Activated naive CD8-positive, alpha-beta T cell treated with anti-CD3 and anti-CD28 coated beads, Interleukin-2, amount 50 U/mL, for 16 hours (primary cell): ENCODE measurements around the gene TNFSF18.

Experiments used
- DNase-seq: peaks from one replicate; pipeline ENCODE4 v3.0.0-alpha.2; 2020; ENCODE audit warnings: low read depth, low spot score

TNFSF18 gene

GRCh38 chr1:173039626-173040025 is 11.1 kb downstream of the TNFSF18 start:
- DNase-seq, result no peak

GRCh38 chr1:173038875-173039554 is 11.7 kb downstream of the TNFSF18 start:
- no peak for DNase-seq

GRCh38 chr1:173024543-173024942 is 26.2 kb downstream of the TNFSF18 start:
- no peak for DNase-seq

- DNase-seq, result no peak
Observed at GRCh38 chr1:173023343-173023742, 27.4 kb downstream of the TNFSF18 start.

- DNase-seq, result no peak
Observed at GRCh38 chr1:173020138-173020750, 30.5 kb downstream of the TNFSF18 start.

GRCh38 chr1:173017792-173018191 is 32.9 kb downstream of the TNFSF18 start:
- no peak for DNase-seq

- no peak for DNase-seq
Observed at GRCh38 chr1:173016419-173016818, 34.3 kb downstream of the TNFSF18 start.

GRCh38 chr1:173015629-173016028 is 35.1 kb downstream of the TNFSF18 start:
- no peak for DNase-seq

GRCh38 chr1:173014160-173014559 is 36.6 kb downstream of the TNFSF18 start:
- DNase-seq, result no peak

GRCh38 chr1:173012126-173012525 is 38.6 kb downstream of the TNFSF18 start:
- no peak for DNase-seq

GRCh38 chr1:173009597-173009996 is 41.1 kb downstream of the TNFSF18 start:
- no peak for DNase-seq

GRCh38 chr1:173005196-173005864 is 45.4 kb downstream of the TNFSF18 start:
- DNase-seq, result no peak

GRCh38 chr1:173002891-173003838 is 47.6 kb downstream of the TNFSF18 start:
- DNase-seq, result no peak

GRCh38 chr1:172999349-172999748 is 51.4 kb downstream of the TNFSF18 start:
- DNase-seq, result no peak

GRCh38 chr1:172997941-172998361 is 52.8 kb downstream of the TNFSF18 start:
- DNase-seq, result no peak

GRCh38 chr1:172993640-172994039 is 57.1 kb downstream of the TNFSF18 start:
- DNase-seq, result no peak

- no peak for DNase-seq
Observed at GRCh38 chr1:172991674-172992400, 58.9 kb downstream of the TNFSF18 start.

- no peak for DNase-seq
Observed at GRCh38 chr1:172990598-172991215, 60.0 kb downstream of the TNFSF18 start.
